Hematopoietic multipotent progenitor cell treated with erythropoietin and hydrocortisone succinate and interleukin-3 and kit ligand, for 4 days (in vitro differentiated cells): ENCODE results near the gene ACVR1B.
A peak's percentile ranks its signal among the peaks of the same experiment; 100 is the strongest.

Experiments
- DNase-seq: peaks from one replicate; pipeline ENCODE4 v3.0.0-alpha.2; 2015

The ACVR1B gene

DNA sequence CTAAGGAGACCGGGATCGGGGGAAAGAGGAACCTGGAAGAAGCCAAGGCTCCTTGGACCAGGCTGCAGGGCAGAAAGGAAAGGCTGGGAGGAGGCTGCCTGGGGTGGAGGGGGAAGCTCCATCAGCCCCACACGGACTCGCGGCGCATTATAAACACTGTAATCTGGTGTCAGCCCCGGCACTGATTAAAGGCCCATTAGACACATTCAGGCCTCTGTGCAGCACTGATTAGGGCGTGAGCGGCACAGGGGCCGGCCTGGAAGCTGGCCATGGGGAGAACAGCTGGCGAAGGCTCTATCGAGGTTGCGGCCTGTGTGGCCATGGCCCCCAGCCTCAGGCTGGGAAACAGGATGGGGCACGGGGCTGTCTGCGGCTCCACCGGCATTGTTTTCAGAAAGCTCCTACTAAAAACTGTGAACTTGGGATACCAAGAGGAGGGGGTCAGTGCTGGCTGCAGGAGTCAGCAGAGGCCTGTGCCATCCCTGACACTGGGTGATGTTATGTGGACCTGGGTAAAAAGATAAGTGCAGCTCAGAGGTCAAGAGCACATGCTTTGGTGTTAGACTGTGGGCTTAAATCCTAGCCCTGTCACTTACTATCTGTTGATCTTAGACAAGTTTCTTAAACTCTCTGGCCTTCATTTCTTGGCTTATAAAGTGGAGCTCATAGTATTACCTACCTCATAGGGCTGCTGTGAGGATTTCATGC lies 33.6 kb upstream of the ACVR1B start:
- peak; percentile 71 for DNase-seq

GRCh38 chr12:51920046-51920445 lies 31.5 kb upstream of the ACVR1B start:
- no peak for DNase-seq

DNA sequence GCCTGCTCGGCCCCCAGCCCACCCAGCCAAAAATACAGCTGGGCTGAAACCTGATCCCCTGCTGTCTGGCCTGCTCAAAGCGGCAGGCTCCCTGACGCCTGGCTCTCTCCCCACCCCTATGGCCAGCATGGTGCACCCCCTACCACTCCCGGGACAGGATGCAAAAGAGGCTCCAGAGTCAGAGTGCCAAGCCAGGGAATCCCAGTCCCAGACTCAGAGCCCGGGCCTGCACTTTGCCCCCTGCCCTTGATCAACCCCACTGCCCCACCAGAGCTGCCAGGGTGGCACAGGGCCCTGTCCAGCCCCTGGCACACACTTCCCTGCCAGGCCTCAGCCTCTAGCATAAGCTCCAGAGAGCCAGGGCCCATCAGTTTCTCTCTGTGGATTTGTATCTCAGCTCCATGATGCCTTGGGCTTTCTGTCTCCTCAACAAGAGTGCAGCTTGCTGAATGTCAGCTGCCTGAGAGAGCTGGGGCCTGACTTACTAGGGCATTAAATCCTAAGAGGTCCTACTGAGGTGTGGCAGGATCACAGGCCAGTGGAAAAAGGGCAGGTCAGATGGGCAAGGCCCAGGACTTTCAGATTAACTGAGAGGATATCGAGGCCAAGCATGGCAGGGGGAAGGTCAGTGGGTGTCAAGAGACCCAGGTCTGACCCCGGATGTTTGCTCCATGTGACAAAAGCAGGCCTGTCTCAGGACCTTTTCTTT lies 30.3 kb upstream of the ACVR1B start:
- no peak for DNase-seq

GRCh38 chr12:51922146-51922545 lies 29.4 kb upstream of the ACVR1B start:
- DNase-seq: no peak

- no peak for DNase-seq
Observed at GRCh38 chr12:51922762-51923505, 28.6 kb upstream of the ACVR1B start.

GRCh38 chr12:51923506-51924365 lies 27.8 kb upstream of the ACVR1B start:
- peak; percentile 64 for DNase-seq

DNA sequence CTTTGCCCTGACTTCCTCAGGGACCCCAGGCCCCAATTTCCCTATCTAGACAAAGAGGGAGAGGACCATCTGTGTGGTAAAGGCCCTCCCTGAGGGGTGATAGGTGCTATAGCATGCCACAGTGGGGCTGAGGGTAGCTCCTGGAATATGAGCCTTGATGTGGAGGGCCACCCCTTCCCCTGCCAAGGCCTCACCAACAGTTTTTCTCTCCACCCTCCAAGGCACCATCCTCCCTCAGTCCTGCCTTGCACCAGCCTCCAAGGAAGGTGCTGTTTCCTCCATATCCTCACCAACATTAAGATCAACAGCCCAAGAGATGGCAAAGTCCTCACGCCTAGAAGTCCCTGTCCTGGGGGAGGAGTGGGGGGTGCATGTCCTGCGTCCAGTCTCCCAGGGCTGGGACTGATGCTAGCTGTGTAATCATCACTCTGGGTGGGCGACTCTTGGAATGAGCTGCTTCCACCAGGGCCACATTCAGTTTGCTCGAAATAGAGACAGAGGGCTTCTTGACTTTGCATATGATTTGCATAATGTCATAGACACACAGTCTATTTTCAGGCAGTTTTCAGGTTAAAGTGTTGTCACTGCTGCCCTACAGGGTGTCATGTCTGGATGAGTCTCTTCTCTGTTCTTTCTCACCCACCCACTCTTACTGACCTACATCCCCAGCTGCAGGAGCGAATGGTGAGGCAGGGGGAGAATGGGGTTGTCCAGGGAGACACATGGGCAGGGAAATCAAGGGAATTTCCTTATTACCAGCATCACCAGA lies 26.8 kb upstream of the ACVR1B start:
- DNase-seq: no peak

DNA sequence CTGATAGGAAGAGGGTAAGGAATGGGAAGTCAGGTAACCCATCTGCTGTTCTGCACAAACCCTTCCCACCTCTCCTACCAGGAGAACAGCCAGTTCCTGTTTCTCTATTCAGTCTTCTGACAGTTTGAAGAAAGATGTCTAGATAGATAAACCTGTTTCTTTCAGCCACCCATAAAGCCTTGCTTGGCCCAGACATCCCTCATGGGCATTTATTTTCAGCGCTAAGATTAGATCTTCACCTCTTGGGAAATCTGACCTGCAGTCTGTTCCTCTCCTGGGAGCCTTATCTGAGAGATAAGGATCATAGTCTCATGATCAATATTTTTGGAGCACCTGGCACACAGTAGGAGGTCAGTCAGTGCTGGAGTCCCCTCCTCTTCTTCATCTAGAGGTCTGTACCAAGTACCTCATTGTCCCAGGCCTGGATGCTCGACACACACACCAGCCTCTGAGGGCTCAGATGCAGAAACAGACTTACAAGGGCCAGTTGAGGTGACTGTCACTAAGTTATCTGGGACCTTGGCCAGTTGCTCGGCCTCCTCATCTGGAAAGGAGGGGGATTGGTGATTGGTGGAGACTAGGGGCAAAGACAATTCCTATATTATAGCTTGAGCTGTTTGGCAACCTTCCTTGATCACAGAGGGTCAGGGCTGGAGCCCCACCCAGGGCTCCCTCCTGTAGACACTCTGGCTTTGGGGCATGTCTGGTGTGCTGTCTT lies 26.0 kb upstream of the ACVR1B start:
- DNase-seq: peak; percentile 56

DNA sequence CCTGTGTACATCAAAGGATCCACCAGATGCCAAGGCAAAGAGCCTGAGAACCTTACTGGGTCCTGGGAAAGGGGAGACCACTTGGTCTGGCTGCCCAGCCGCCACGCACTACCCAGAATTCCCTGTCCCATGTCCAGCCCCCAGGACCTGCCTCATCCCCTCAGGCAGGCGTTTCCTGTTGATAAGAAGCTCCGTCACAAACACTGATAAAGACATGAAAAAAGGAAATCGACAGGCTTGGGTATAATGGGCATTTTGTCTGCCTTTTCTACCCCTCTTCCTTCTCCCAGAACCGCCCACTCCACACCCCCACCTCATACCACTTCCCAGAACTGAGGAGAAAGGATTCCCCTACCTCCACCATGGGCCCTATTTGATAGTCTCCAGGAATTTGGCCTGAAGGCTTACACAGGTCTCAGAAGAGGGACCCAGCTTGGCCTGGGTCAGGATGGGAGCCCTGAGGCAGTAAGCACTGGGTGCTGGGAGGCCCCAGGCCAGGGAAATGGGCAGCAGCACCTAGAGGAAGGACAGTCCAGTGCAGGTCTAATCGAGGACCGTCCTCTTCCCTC lies 25.4 kb upstream of the ACVR1B start:
- DNase-seq: peak; percentile 91

GRCh38 chr12:51926718-51927117 lies 24.8 kb upstream of the ACVR1B start:
- peak; percentile 84 for DNase-seq

- no peak for DNase-seq
Observed at GRCh38 chr12:51932218-51933076, 19.1 kb upstream of the ACVR1B start.

DNA sequence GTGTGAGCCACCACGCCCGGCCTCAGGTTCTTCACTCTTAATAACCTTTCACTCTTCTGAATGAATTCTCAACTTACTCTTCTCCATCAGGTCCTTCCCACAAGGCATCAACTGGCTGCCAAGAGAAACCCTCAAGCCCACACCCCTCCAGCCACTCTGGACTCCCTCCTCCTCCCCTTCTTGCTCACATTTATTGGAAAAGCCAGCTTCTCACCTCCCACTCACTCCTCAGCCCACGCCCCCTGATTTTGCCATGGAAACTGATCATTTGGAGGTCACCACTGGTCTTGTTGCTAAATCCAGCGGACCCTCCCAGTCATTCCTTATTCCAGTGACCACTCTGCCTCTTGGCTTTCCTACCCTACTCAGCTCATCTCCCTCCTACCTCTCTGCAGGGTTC lies 17.4 kb upstream of the ACVR1B start:
- no peak for DNase-seq

DNA sequence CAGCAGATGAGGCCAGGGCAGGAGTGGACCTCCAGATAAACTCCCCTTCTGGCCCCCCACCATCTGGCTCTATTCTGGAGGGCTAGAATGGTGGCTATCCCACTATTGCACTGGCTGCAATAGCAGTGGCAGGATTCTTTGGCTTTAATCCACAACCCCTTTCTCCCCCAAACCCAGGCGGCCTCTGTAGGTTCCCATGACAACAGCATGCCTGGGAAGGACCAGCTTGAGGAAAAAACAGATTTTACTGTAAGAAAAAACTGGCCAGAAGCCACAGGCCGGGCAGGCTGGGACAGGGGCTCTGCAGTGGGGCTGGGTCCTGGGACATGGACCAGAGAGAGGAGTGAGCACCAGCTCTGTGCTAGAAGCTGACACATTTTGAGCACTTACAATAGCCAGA lies 13.6 kb upstream of the ACVR1B start:
- DNase-seq: no peak

DNA sequence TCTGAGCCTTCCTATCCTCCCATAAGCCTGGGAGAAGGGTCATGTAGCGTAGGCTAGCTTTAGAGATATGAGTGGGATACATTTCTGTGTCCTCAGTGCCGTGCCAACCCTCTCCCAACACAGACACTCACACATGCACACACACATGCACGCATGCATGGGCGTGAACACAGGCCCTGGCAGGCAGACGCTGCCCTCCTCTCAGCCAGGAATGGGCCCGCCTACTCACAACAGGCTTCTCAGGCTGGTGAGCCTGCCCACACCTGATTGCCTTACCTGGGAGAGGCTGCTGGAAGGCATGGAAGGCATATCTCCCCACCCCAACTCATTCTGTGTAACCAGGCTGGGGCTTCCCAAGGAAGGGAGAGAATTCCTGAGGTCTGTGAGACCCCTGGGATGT lies 12.8 kb upstream of the ACVR1B start:
- no peak for DNase-seq

DNA sequence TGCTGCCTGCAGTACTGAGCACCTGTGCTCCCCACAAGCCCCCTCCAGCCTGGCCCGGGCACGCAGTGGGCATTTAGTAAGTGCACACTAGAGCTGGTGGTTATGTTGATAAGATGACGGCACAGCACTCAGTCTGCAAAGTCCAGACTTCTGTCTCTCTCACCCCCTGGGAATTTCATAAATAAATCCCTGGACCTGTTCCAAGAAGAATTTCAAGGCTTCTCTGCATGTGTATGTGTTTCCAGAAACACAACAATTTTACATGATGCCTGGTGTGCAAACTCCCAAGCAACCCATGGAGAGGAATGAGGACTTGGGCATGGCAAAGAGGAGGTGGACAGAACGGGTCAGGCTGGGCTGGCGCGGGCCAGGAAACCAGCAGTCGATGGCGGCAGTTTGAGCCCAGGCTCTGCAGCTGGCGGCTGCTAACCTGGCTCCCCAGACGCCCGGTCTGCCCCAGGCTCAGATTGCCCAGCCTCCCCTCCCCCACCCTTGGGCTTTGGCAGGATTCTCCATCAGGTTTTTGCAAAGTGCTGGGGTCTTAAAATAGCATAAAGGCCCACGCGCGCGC lies 10.4 kb upstream of the ACVR1B start:
- DNase-seq: no peak

DNA sequence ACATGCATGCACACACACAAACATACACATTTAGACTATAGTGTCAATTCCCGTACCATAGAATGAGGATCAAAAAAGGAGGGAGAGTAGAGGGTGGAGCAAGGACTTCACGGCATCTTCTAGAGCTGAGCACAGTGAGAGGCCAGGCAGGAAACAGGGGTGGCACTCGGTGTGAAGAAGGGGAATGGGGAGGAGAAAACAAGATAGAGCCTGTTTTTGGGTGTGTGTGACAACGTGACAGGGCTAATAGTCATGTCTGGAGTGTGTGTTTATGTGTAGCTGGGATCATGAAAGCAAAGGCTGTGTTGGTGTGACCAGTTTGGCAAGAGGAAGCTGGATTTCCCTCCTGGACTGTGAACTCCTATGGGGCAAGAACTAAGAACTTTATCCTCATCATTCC lies 9.9 kb upstream of the ACVR1B start:
- no peak for DNase-seq

DNA sequence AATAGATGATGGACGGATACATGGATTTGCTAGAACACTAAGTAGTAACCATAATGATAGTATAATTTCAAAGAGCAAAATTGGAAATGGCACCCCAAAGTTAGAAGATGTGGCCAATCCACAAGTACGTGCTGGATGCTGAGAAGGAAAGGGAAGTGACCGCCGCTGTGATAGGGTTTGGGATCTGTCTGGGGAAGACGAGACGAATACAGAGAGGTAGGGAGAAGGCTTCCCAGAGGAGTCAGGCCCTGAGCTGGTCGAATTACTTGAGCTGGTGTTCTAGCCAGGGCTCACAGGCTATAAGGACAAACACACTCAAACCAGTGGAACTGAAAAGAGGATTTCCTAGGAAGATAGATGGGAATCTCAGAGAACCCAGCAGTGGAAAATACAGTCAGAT lies 9.4 kb upstream of the ACVR1B start:
- no peak for DNase-seq

DNA sequence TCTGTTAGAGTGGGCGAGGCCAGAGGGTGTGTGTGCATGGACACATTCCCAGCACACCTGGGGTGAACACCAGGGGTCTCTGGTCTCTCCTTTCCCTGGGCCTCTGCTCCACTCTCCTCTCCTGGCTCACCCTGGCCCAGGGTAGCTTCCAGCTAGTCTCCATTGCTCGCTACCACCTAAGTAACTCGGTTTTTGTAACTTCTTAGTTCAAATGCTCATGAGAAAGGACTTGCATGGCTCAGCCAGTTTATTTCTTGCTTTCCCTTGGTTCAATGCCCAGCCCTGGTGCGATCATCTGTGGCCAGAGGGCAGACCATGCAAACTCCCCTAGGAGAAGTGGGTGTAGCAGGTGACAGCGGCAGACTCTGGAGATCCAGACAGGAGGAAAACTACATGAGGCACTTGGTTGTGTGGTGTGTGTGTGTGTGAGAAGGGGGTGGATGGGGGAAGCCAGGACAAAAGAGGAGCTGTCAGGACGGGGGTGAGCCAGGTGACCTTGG lies 8.9 kb upstream of the ACVR1B start:
- no peak for DNase-seq

GRCh38 chr12:51943346-51943745 lies 8.2 kb upstream of the ACVR1B start:
- no peak for DNase-seq
